Upper lobe of right lung (tissue), 1 donor: ENCODE measurements around the gene RBM38. TPM values are rescaled to one million over a fixed set of nuclear protein-coding genes. Genes with fewer than 3 reads are reported as not detected.
A peak's percentile ranks its signal among the peaks of the same experiment; 100 is the strongest.

Experiments used
- ATAC-seq: fragments of 200-7000 bp; cut with Tn5 transposase; one replicate; pipeline ENCODE4 v1.9.1; 2020; ENCODE audit warnings: mild to moderate bottlenecking, moderate library complexity
- DNase-seq: peaks from one replicate; pipeline ENCODE4 v3.0.0-alpha.2; 2020
- H3K27ac ChIP-seq: fragments of 200-600 bp; one replicate; pipeline ENCODE4 v1.8.0; 2022
- H3K27me3 ChIP-seq: fragments of 200-600 bp; one replicate; pipeline ENCODE4 v1.8.0; 2022; ENCODE audit warnings: mild to moderate bottlenecking
- H3K36me3 ChIP-seq: fragments of 200-600 bp; one replicate; pipeline ENCODE4 v1.8.0; 2022
- H3K4me1 ChIP-seq: fragments of 200-600 bp; one replicate; pipeline ENCODE4 v1.8.0; 2022
- H3K4me3 ChIP-seq: fragments of 200-600 bp; one replicate; pipeline ENCODE4 v1.8.0; 2022; ENCODE audit warnings: mild to moderate bottlenecking
- H3K9me3 ChIP-seq: fragments of 200-600 bp; one replicate; pipeline ENCODE4 v1.8.0; 2022
- CTCF ChIP-seq: fragments of 200-600 bp; IDR thresholded peaks from one replicate; pipeline ENCODE4 v1.8.0; 2022; ENCODE audit warnings: antibody characterized with exemption
- intact Hi-C: fragments of 100-400 bp; cut with DNase I; formaldehyde crosslinking; loops from one replicate; pipeline ENCODE4 v1.11.0; 2022
- total RNA-seq: library from RNA; stranded (reverse); fragmentation: NEBNext Ultra II Directional; extraction: Animal tissue kit (Norgen Biotek cat#: 25700); gene quantifications from one replicate; pipeline ENCODE4 v1.2.1, GENCODE V29; 2021
- donor health status: DM: no; HTN: yes; CAD: no; lungs with severe emphysema.

Gene RBM38
- total RNA-seq, 1 donor from 2014 or later: 13.4 TPM

GRCh38 chr20:57450419-57450818 is 59.2 kb downstream of the RBM38 start:
- H3K4me3 ChIP-seq: no peak overlapping the region
- peaks cover 4% of the 10 kb centered on the region for H3K4me1 ChIP-seq
- no peaks in the 10 kb centered on the region for H3K36me3 ChIP-seq
- DNase-seq: peak; percentile 82
- ATAC-seq: peak; percentile 89
- intact Hi-C loops: no loop called here
- H3K9me3 ChIP-seq: no peaks in the 10 kb centered on the region
- no peak overlapping the region for H3K27ac ChIP-seq
- no peaks in the 10 kb centered on the region for H3K27me3 ChIP-seq
- TF ChIP-seq CTCF: no peak

GRCh38 chr20:57450931-57451330 is 59.7 kb downstream of the RBM38 start:
- Histone ChIP-seq H3K4me1 (peaks cover 4% of the 10 kb centered on the region), H3K4me3 (no peak overlapping the region), H3K27ac (no peak overlapping the region), H3K9me3 (no peaks in the 10 kb centered on the region), H3K27me3 (no peaks in the 10 kb centered on the region), H3K36me3 (no peaks in the 10 kb centered on the region)
- DNase-seq: no peak
- ATAC-seq: no peak
- no peak for TF ChIP-seq CTCF
- intact Hi-C loops: no loop called here

GRCh38 chr20:57451431-57451794 is 60.2 kb downstream of the RBM38 start:
- Histone ChIP-seq H3K9me3 (no peaks in the 10 kb centered on the region), H3K27ac (no peak overlapping the region), H3K36me3 (no peaks in the 10 kb centered on the region), H3K4me1 (peaks cover 4% of the 10 kb centered on the region), H3K4me3 (no peak overlapping the region), H3K27me3 (no peaks in the 10 kb centered on the region)
- intact Hi-C loops: no loop called here
- DNase-seq (no peak), ATAC-seq (no peak)
- TF ChIP-seq CTCF: no peak

- no peaks in the 10 kb centered on the region for H3K27me3 ChIP-seq
- peaks cover 4% of the 10 kb centered on the region for H3K4me1 ChIP-seq
- DNase-seq (no peak), ATAC-seq (peak; percentile 51)
- H3K4me3 ChIP-seq: no peak overlapping the region
- H3K36me3 ChIP-seq: no peaks in the 10 kb centered on the region
- intact Hi-C loops: no loop called here
- H3K9me3 ChIP-seq: no peaks in the 10 kb centered on the region
- no peak overlapping the region for H3K27ac ChIP-seq
- TF ChIP-seq CTCF: no peak
These were observed 60.8 kb downstream of the RBM38 start for GRCh38 chr20:57451795-57452661.

- intact Hi-C loops: no loop called here
- Histone ChIP-seq H3K27ac (no peak overlapping the region), H3K4me1 (no peaks in the 10 kb centered on the region)
These were observed 64.2 kb downstream of the RBM38 start for GRCh38 chr20:57455386-57455785.

More at GRCh38 chr20:57455386-57455785, 64.2 kb downstream of the RBM38 start:
- ATAC-seq (no peak), DNase-seq (no peak)
- Histone ChIP-seq H3K4me3 (no peak overlapping the region), H3K9me3 (no peaks in the 10 kb centered on the region), H3K27me3 (no peaks in the 10 kb centered on the region), H3K36me3 (no peaks in the 10 kb centered on the region)
- TF ChIP-seq CTCF: no peak
